Ammon's horn (tissue), 1 donor: ENCODE measurements around the gene NAALAD2.
"Not testable (repeated sequence)": the region's sequence is repeated elsewhere in the genome, so short reads cannot be mapped to it uniquely, and the experiment has no call there.

ENCODE experiments used
- DNase-seq: peaks from one replicate; pipeline ENCODE4 v3.0.0-alpha.2; 2016; ENCODE audit warnings: low spot score

Gene NAALAD2

DNA sequence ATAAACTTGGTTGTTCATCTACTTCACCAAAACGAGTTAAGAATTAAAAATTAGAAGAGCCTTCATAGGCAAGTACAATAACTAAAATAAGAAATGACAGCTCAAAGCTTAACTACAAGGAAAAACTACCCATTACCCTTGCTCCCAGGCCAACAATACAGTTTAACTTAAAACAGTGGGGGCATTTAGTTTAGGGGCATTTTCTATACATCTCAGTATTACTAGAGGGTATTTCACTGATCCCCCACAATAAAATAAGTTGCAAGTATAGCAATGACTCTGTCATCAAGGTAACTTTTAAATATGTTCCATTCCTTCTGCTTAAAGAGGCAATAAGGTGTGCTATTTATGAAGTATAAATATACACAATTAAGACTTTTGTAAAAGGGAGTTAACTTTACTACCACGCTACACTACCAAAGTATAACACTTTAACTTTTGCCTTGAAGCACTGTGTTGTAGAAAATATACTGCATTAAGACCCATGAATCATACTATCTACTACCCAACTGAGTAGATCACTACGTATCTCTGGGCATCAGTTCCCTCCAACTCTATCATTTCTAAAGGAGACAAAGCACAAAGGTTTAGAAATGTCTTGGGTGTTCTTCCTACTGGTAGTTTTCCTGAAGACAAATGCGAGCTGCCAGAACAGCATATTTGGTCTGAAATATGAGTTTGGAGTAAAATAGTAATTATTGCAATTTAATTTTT is 58.6 kb downstream of the NAALAD2 start:
- DNase-seq = no peak

DNA sequence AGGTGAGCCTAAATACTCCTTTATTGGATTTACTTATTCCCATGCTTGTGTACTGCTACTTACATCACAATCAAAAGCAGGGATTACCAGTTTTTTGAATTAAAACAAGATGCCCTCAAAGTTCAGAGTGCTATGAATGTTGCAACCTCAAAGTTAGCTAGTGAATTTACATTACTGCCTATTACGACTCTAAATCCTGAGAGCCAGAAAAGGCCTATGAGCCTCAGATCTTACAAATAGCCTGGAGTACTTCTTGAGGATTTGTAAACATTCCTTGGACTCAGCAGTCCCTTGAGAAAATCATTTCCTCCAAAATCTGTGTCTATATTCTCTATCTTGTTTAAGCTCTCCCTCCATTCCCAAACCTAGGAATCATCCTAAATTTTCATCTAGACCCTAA is 62.9 kb downstream of the NAALAD2 start:
- DNase-seq = no peak

DNA sequence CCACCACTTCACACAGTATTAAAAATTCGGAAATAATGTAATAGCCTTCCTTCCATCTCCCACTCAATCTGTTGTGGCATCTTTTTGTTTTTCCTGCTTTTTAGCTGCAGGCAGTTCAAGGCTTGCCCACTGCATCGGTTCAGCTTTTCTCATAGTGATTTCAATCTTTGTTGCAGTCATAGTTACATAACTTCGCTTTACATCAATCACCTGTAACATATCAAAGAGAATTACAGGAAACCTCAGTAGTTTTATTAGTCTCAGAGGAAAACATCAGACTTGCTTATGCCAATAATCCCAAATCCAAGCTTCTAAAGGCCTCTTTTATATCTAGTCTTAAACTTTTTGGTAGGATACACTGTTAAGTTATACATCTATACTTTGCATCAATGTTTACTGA is 67.9 kb downstream of the NAALAD2 start:
- DNase-seq = no peak

DNA sequence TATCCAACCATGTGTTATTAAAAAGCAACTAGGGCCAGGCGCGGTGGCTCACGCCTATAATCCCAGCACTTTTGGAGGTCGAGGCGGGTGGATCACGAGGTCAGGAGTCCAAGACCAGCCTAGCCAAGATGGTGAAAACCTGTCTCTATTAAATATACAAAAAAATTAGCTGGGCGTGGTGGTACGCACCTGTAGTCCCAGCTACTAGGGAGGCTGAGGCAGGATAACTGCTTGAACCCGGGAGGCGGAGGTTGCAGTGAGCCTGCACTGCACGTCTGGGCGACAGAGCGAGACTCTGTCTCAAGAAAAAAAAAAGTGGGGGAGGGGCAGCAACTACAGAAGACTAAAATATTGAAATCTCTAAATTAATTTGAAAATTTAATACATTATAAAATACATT is 69.9 kb downstream of the NAALAD2 start:
- DNase-seq = no peak

GRCh38 chr11:90204832-90205646 is 70.6 kb downstream of the NAALAD2 start:
- peak; percentile 64 for DNase-seq

GRCh38 chr11:90207992-90208391 is 73.5 kb downstream of the NAALAD2 start:
- not testable (repeated sequence) for DNase-seq

- DNase-seq = no peak
These were observed 74.4 kb downstream of the NAALAD2 start for GRCh38 chr11:90208857-90209256.

DNA sequence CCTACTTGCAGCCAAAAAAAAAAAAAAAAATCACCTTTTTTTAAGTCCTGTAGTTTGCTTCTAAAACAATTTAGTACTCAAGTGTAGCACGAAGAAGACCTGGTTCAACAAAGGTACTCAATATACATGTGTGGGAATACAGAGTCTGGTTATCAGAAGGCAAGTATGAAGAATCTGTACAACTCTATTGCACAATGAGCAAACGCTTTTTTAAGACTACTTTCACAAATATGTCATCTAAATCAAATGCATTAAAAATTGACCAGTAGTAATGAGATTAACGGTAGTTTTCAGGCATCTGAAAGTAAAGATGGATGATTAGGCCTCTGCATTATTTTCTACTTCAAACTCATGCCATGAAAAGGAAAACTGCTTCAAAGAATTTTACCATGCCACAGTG is 78.9 kb downstream of the NAALAD2 start:
- no peak for DNase-seq

GRCh38 chr11:90216611-90217010 is 82.1 kb downstream of the NAALAD2 start:
- no peak for DNase-seq

DNA sequence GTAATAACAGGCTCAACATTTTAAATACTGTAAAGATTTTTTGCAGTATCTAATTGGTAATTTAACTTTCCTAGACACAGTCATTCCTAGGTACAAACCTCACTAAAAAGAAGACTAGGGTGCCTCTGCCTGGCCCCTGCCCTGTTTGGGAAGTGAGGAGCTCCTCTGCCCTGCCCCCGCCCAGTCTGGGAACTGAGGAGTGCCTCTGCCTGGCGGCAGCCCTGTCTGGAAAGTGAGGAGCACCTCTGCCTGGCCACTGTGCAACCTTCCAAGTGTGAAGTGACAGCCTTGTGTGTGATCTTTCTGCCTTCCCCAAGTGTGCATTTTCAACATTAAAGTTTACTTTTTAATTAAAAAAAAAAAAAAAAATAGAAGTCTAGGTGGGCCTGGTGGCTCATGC is 84.1 kb downstream of the NAALAD2 start:
- no peak for DNase-seq

- no peak for DNase-seq
These were observed 85.0 kb downstream of the NAALAD2 start for GRCh38 chr11:90219438-90219837.

DNA sequence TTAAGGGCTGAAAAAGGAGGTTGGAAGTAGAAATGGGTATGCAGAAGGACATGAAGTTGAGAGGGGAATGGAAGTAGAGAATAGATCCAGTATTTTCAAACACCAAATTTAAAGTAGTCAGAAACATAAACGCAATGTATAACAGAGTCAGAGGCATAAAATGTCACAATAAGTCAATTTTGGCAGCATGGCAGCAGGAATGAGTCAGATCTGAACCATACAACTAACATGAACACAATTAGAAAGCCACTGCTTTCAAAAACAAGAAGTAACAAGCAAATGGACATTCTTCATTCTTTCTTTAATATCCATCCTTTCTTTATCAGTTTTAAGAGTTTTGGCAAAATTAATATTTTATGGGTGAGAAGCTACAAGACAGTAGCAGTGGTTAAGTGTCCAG is 85.9 kb downstream of the NAALAD2 start:
- DNase-seq = no peak

- no peak for DNase-seq
These were observed 87.5 kb downstream of the NAALAD2 start for GRCh38 chr11:90221803-90222458.

DNA sequence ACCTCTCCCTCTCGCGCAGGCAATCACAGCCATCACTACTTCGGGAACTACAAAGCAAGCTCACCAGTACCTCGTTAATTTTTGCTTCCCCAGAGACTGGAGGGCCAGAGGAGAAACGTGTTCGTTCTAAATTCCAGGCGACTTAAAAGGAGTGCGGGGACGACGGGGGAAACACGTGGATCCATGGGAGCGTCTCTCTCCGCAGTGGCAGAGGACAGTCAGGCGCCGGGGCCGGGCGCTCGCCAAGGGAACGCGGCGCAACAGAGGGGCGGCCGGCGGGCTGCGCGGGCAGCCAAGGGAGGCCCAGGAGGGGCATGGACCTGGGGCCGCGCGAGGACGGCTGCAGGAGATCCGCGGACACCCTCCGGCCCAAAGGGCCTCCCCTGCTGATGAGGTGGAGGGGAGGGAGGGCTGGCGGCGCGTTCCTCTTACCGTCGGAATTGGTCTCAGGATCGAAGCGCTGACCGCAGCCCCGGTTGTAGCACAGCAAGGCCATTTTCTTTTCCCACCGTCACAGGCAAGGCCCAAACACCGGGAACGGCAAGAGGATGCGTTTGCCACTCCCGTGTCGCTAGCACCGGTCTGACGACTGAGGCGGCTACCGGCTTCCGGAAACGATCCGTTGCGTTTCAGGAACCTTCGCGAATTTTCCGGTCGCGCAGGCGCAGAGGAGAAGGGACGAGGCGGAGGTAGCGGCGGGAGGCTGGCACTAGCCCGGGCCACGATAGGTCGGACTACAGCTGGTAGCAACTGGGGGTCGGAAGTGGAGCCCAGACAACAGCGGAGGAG is 88.2 kb downstream of the NAALAD2 start, which contains the start of gene CHORDC1:
CHORDC1 (minus strand) TSS at position 591 of the 789 bp plus-strand sequence; CDS start at position 496, 95 bp downstream.
- peak; percentile 92 for DNase-seq

GRCh38 chr11:90223248-90223585 is 88.8 kb downstream of the NAALAD2 start:
- DNase-seq = no peak

DNA sequence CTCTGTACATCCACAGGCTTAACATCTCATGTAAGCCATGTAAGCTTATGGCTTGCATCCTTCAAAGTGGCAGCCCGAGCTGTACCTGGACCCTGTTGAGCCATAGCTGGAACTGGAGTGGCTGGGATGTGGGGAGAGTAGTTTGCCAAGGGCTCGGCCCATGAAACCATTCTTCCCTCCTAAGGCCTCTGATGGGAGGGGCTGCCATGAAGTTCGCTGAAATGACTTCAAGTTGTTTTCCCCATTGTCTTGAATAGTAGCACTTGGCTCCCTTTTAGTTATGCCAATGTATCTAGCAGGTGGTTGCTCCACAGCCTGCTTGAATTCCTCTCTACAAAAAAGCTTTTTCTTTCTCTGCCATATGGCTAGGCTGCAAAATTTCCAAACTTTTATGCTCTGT is 93.6 kb downstream of the NAALAD2 start:
- no peak for DNase-seq

DNA sequence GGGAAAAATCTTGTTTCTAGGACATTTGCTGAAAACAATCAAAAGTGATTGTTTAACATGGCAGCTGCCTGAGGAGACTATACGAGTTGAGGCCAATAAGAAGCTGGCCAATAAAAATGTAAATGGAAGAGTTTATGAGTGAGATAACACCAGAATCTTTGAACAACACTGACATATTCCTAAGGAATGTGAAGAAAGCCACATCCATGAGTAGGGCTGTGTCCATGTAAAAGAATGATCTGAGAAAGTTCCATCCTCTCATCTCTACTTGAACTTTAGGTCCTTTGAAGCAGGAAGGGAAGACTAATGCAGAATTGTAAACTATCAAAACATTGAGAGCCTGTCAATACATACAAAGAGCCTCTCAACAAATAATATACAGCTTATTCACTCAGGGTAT is 95.3 kb downstream of the NAALAD2 start:
- DNase-seq = no peak

DNA sequence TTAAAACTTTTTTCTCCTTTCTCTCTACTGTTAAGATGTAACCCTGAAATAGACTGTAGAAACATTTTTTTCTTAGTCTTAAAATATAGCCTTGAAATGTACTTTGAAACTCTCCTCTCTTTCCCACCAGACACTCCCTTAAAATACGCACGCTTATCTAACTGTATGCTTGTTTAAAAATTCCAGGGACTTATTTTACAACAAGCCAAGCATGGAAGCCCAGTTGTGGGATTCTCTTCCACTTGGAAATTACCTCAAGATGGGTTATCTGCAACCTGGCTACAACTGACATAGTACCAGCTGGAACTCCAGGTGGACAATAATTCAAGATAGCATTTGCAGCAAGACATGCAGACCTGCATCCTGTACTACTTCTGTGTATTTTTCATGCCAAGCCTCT is 100.5 kb downstream of the NAALAD2 start:
- no peak for DNase-seq

- DNase-seq = no peak
These were observed 101.1 kb downstream of the NAALAD2 start for GRCh38 chr11:90235526-90235925.

DNA sequence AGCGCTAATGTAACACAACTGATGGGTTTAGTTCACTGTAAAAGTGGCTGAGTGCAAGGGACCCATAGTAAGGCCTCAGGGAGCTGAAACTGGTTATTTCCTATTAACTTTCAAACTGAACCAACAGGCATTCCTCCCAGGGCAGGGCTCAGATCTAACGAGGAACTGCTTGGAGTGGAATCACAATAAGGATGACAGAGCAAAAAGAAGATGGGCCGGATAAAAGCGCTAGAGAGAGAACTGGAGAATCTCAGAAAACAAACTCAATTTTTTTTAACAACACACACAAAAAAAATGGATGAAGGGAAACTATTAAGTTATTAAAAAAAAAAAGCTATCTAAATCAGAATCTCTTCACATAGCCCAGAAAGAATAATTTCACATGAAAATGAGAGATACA is 102.5 kb downstream of the NAALAD2 start:
- DNase-seq = no peak

GRCh38 chr11:90239967-90240636 is 105.6 kb downstream of the NAALAD2 start:
- not testable (repeated sequence) for DNase-seq

DNA sequence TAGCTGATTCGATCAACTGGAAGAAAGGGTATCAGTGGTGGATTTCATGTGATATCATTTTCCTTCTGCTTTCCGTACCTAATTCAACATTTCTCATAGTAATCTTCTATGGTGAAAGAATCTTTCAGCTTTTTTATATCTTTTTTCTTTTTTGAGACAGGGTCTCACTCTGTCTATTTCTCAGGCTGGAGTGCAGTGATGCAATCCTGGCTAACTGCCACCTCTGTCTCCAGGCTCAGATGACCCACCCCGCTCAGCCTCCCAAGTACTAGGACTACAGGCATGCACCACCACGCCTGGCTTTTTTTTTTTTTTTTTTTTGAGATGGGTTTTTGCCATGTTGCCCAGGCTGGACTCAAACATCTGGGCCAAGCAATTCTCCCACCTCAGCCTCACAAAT is 107.0 kb downstream of the NAALAD2 start:
- DNase-seq = no peak
